Ureter (tissue), 1 donor: ENCODE data around the gene ZNF780A. TPM values are rescaled to one million over a fixed set of nuclear protein-coding genes. Genes with fewer than 3 reads are reported as not detected.
A peak's percentile ranks its signal among the peaks of the same experiment; 100 is the strongest.
"Not testable (repeated sequence)": the region's sequence is repeated elsewhere in the genome, so short reads cannot be mapped to it uniquely, and the experiment has no call there.

Experiments
- DNase-seq: peaks from one replicate; pipeline ENCODE4 v3.0.0-alpha.2; 2020; ENCODE audit warnings: low spot score
- total RNA-seq: library from RNA; stranded (reverse); gene quantifications from one replicate; pipeline ENCODE4 v1.2.4, GENCODE V29; 2023
- donor health status: DM: yes; HTN: yes; CAD: no.

ZNF780A gene
- total RNA-seq, 1 donor from 2014 or later: 31.3 TPM

- DNase-seq: no peak
Measured at GRCh38 chr19:40084948-40085347, 5.8 kb downstream of the ZNF780A start.

GRCh38 chr19:40081411-40081810 is 9.3 kb downstream of the ZNF780A start:
- DNase-seq: no peak

GRCh38 chr19:40080289-40080688 is 10.5 kb downstream of the ZNF780A start:
- no peak for DNase-seq

GRCh38 chr19:40078377-40078776 is 12.4 kb downstream of the ZNF780A start:
- DNase-seq: no peak

GRCh38 chr19:40070058-40070457 is 20.7 kb downstream of the ZNF780A start:
- DNase-seq: no peak

GRCh38 chr19:40059624-40060023 is 31.1 kb downstream of the ZNF780A start:
- DNase-seq: no peak

GRCh38 chr19:40057166-40057565 is 33.6 kb downstream of the ZNF780A start:
- DNase-seq: no peak

- no peak for DNase-seq
Measured at GRCh38 chr19:40056505-40056904, 34.2 kb downstream of the ZNF780A start.

- peak; percentile 64 for DNase-seq
Measured at GRCh38 chr19:40055832-40056504, 34.8 kb downstream of the ZNF780A start, which contains the start of gene ZNF780B. Gene ZNF780B, minus strand, starts transcription at chr19:40056231. Its CDS starts 5,899 bp downstream, at chr19:40050332.

- no peak for DNase-seq
Measured at GRCh38 chr19:40055049-40055448, 35.7 kb downstream of the ZNF780A start.

GRCh38 chr19:40054632-40055031 is 36.1 kb downstream of the ZNF780A start:
- DNase-seq: no peak

- DNase-seq: no peak
Measured at GRCh38 chr19:40053491-40053890, 37.3 kb downstream of the ZNF780A start.

GRCh38 chr19:40041718-40042117 is 49.0 kb downstream of the ZNF780A start:
- DNase-seq: not testable (repeated sequence)

GRCh38 chr19:40038047-40038446 is 52.7 kb downstream of the ZNF780A start:
- DNase-seq: not testable (repeated sequence)

GRCh38 chr19:40035996-40036395 is 54.7 kb downstream of the ZNF780A start:
- DNase-seq: no peak

- no peak for DNase-seq
Measured at GRCh38 chr19:40033989-40034560, 56.7 kb downstream of the ZNF780A start.

GRCh38 chr19:40026597-40026970 is 64.2 kb downstream of the ZNF780A start:
- no peak for DNase-seq

GRCh38 chr19:40025938-40026596 is 64.7 kb downstream of the ZNF780A start:
- no peak for DNase-seq

GRCh38 chr19:40023969-40024368 is 66.8 kb downstream of the ZNF780A start:
- no peak for DNase-seq
